GM21619 (cell line): ENCODE results near the gene GABBR1.

Source experiments
- ATAC-seq: cut with Tn5 transposase; IDR thresholded peaks from one replicate; pipeline ENCODE4 v1.9.1; 2021; ENCODE audit not compliant: unreplicated experiment

GABBR1 gene

DNA sequence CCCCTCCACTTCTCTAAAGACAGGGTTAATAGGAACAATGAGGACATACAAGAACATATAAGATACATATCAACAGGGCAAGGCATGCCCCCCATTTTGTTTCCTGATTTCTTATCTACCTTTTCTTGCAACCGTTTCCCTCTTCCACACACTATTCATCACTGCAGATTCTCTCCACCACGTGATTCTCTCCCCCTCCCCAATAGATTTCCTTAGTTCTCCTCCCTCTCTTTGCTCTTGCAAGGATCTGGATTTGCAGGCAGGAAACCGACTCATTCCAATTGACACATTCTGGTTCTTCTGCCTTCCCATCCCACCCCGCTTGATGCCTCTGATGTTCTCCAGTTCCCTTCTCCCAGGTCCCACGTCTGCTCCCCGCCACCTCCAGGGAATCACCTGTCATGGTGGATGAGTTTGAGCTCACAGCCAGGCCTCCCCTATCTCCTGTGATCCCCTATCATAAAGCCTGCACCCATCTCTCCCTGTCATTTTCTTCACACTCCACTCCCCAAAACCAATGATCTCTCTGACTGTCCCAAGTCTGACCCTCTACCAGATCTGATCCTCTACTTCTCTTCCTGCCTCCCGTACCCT, 7.5 kb downstream of the GABBR1 start:
- ATAC-seq, result no peak

- no peak for ATAC-seq
Measured at GRCh38 chr6:29624520-29624961, 8.4 kb downstream of the GABBR1 start.

- no peak for ATAC-seq
Measured at GRCh38 chr6:29620630-29621029, 12.4 kb downstream of the GABBR1 start.

DNA sequence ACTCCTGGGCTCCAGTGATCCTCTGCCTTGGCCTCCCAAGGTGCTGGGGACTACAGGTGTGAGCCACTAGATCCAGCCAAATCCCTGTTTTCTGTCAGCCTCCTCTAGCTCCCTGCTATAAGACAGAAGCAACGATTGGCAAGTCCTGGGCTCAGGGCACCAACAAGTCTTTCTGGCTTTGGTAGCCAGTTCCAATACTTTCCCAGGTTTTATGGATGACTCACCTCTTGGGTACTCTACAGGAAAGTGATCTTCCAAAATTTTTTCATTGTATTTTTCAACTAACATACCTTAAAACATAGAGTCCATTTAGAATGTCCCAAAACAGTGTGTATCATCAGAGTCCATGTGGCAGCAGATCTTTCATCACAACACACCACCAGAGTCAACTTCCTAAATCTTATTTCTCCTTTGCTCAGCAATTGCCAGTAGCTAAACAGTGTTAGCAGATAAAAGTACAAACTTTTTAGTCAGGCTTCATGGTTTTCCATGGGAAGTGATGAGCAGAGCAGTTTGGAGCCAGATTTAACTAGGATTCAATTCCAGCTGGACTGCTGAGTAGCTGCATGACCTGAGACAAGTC, 13.3 kb downstream of the GABBR1 start:
- ATAC-seq, result no peak

- no peak for ATAC-seq
Measured at GRCh38 chr6:29617782-29618554, 15.0 kb downstream of the GABBR1 start.

DNA sequence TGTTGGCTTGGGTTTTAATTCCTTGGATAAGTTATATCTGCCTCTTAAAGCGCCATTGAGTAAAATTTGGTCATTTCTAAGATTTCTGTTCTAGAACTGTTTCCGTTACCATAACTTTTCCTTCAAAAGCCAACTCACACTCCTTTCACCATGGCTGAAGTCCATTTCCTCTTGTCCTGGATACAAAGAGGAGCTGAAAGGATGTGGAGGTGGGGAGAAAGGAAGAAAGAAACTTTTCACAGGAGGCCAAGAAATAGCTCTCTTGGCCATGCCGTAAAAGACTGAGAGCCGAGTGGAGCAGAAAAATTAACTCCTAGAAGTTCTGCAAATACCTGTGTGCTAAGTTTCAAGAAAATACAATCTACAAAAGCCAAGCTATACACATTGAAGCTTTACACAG, 21.6 kb downstream of the GABBR1 start:
- ATAC-seq, result no peak

- ATAC-seq, result no peak
Measured at GRCh38 chr6:29610540-29610939, 22.4 kb downstream of the GABBR1 start.

DNA sequence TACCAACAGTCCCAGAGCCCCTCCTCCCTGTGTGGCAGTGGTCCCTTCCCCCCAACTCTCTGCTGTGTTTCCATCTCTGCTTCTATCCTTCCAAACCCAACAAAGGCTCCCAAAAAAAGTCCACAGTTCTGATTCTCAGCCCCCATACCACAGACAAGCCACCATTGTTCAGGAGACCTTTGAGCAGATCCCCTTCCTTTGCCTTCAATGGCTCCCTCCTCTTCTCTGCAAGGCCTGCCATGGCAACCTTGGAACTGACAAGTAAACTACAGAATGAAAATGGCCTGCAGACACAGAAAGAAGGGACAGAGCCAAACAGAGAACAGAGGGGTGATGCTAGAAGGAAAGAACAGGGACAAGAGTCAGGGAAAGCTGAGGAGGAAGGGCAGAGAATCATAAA, 24.9 kb downstream of the GABBR1 start:
- ATAC-seq, result no peak

GRCh38 chr6:29603930-29604329, 29.1 kb downstream of the GABBR1 start:
- ATAC-seq, result no peak

- ATAC-seq, result no peak
Measured at GRCh38 chr6:29603456-29603855, 29.5 kb downstream of the GABBR1 start.

GRCh38 chr6:29602564-29603361, 30.2 kb downstream of the GABBR1 start:
- ATAC-seq, result no peak

GRCh38 chr6:29598172-29598747, 34.7 kb downstream of the GABBR1 start:
- ATAC-seq, result no peak

DNA sequence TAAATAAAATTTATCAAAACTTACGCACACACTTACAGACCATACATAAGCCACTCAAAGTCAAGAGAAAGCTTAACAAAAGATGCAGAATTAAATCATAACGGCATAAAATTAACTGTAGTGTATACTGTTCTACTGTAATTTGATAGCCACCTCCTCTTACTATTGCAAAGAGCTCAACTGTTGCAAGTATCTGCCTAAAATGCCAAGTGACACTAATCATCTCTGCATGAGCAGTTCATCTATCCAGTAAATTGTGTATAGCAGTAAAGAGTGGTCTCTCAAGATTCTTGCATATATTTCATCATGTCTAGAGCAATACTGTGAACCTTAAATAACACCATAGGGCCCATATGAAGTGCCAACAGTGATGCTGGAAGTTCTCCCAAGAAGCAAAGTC, 35.8 kb downstream of the GABBR1 start:
- no peak for ATAC-seq

DNA sequence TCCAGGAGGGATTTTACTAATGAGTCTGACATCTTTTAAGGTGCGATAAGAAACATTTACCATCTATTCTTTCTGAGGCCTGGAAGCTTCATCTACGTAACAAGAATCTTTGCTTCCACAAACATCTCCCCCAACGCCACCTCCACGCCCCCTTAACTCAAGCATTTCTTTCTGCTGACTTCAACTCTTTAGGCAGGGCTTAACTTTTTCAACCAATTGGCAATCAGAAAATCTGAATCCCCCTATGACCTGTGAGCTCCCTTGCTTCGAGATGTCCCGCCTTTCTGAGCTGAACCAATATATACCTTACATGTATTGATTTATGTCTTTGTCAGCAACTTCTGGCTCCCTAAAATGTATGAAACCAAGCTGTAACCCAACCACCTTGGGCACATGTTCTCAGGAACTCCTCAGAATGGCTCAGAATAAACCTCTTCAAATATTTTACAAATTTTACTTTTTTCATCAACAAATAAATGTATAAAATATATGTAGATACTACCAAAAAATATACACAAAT, 36.5 kb downstream of the GABBR1 start:
- ATAC-seq, result no peak

DNA sequence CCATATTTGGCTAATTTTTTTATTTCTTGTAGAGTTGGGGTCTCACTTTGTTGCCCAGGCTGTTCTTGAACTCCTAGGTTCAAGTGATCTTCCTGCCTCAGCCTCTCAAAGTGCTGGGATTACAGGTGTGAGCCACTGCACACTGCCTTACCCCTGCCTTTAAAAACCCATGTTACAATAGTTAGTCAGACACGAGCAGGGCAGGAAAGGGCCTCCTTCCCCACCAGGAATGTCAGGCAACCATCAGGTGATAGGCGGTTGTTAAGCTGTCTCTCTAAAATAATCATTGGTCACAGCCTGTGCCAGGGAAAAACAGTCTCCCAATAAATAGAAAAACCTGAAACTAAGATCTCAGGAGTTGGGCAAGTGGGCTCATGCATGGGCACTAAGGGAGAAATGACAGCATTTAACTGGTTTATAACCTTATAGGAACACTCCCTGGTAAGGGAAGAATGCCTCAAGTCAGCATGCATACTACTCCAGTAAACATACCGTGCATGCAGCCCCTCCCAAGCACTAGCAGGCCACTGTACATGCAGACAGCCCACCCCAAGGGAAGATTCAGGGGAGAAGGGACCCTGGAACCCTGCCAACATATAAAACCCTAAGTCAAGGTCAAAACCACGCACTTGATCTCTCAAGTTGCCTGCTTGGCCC, 39.7 kb downstream of the GABBR1 start:
- ATAC-seq, result no peak

DNA sequence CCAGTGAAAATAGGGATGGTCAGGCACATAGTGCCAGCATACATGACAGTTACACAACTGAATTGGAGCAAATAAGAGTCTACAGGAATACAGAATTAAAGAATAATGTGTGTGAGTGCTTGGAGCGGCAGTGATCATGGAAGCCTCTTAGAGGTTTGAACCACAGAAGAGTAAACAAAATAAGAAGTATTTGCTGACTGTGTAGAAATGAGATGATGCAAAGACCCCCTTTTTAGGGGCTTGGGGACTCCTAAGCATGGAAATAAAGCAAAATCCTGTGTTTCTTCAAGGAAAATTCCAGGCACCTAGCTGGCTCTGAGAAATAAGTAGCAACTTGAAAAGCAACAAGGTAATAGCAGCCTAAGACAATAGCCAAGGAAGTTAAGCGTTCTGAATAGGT, 41.3 kb downstream of the GABBR1 start:
- ATAC-seq, result no peak

GRCh38 chr6:29590218-29590808, 42.7 kb downstream of the GABBR1 start:
- no peak for ATAC-seq

GRCh38 chr6:29589423-29590048, 43.4 kb downstream of the GABBR1 start:
- ATAC-seq, result no peak

DNA sequence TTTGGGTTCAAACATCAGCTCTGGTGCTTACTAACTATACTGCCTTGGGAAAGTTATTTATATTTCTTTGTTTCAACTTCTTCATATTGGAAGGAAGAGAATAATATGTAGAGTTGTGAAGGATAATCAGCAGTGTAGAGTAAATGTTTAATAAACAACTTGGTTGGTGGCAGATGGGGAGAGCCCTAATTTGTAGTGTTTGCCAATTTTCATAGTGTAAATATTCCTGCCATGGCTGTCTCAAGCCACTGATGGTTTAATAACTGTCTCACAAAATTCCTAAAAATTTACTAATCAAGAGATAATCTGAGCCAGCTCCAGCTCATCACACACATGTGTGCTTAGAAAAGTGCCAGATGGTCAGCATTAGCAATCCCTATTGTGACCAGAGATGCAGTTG, 48.2 kb downstream of the GABBR1 start, which contains the start of gene OR2H2:
Gene OR2H2, plus strand, starts transcription at position 301 of the 400 bp plus-strand sequence. CDS start 2,824 bp downstream, outside the sequence.
- no peak for ATAC-seq
